ENCODE measurements around the gene CISD1.

CISD1 gene

GRCh38 chr10:58266003-58266825 is 2.7 kb upstream of the CISD1 start:
- DNase-seq = peak; percentile 59

GRCh38 chr10:58266826-58267712 is 1.9 kb upstream of the CISD1 start:
- peak; percentile 40 for DNase-seq

DNA sequence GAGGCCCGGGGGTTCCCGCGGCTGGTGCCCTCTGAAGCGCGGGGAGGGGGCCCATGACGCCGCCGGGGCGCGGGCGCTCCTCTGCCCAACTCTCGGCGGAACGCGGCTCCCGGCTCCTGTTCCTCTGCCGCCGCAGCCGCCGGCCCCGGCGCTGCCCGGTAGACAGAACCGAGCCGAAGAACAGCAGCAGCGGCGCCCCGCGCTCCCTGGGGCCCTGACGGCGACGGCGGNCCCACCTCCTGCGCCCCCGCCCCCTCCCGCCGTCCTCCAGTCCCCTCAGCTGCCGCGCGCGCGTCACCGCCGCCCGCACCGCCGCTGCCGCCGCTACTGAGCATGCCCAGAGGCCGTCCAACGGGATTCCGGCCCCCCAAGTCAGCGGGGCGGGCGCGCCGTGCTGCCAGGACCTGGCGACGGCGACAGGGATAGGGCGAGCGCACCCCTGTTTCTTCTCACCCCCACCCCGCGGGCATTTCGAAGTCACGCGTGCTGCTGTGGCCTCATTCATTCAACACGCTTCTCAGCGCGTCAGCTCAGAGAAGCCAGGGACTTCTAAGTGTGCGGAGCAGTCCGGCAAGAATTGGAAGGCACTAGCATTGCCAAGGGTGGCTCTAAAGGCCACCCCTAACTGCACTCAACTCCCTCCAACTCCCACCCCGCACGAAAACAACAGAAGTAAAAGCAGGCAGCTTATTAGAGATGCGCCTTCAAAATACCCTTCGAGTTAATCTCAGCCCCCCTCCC is 1.1 kb upstream of the CISD1 start, which contains the start of gene IPMK:
Gene IPMK (minus strand): TSS at position 182 of the 741 bp plus-strand sequence. CDS start 283 bp downstream, outside the sequence.
- peak; percentile 96 for DNase-seq

- DNase-seq = no peak
Measured at GRCh38 chr10:58268454-58268945, 462 bp upstream of the CISD1 start.

DNA sequence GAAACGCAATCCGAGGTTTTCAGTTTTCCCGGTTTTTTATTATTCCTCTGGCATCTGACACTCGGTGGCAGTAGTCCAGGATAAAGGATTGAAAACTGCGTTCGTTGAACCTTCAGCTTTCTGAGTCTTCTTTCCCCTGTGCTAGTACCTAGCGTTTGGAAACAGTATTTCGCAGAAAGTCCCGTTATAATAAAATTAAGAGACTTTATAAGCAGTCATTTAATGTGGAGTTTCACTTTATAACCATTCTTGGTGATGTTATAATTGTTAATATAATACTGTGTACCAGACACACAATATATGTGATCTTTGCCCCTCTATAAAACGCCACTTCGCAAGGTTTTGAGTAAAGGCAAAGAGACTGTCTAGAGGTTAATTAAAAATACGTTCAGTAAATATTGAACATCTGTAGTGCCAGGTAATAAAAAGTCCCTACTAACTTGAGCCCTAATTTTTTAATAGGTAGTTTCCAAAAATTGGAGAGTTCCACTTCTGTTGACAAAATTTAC is 874 bp downstream of the CISD1 start:
- DNase-seq = no peak

DNA sequence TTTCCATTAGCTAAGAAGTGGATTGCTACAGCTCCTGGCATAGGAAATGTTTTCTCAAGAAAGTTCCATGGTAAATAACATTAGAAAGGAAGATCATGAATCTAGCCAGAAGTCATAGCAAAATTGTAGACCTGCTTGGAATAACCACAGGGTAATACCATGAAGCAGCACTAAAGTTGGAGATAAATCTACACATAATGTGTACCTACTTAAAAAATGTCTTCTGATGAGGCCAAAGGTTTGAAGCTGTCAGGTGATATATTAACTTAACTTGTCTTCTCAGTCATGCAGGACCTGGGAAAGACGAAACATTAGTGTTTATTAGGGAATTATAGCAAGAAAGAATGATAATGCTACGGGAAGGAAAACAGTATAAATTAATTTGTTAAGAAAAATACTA is 6.3 kb downstream of the CISD1 start:
- DNase-seq = no peak

GRCh38 chr10:58275908-58276307 is 6.9 kb downstream of the CISD1 start:
- DNase-seq = no peak

DNA sequence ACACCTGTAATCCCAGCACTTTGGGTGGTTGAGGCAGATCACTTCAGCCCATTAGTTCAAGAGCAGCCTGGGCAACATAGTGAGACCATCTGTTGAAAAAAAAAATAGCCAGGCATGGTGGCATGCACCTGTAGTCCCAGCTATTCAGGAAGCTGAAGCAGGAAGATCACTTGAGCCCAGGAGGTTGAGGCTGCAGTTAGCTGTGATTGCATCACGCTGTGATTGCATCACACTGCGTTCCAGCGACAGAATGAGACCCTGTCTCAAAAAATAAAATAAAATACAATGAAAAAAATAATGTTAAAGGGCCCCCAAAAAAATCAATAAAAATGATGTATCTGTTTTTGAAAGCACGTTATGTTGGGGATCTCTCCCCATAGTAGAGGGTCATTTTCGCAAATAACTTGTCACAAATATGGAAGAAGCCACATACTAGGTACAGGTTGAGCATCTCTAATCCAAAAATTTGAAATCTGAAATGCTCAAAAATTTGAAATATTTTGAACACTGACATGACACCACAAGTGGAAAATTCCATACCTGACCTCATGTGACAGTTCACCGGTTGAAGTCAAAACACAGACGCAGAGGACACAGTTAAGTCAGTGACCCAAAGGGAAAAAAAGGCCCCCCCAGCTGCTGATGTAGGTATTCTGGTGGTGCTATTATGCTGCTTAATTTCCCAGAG is 9.5 kb downstream of the CISD1 start:
- no peak for DNase-seq

DNA sequence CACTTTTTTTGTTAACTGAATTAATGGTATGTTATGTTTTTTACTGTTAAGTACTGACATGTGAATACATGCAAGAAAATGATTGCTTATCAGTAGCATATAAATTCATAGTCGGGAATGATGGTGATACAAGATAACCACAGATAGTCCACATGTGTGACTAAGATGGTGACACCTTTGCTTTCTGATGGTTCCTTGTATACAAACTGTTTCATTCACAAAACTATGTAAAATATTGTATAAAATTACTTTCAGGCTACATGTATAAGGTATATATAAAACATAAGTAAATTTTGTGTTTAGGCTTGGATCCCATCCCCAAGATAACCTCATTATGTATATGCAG is 10.0 kb downstream of the CISD1 start:
- DNase-seq = no peak

- DNase-seq = no peak
Measured at GRCh38 chr10:58280477-58280876, 11.5 kb downstream of the CISD1 start.

DNA sequence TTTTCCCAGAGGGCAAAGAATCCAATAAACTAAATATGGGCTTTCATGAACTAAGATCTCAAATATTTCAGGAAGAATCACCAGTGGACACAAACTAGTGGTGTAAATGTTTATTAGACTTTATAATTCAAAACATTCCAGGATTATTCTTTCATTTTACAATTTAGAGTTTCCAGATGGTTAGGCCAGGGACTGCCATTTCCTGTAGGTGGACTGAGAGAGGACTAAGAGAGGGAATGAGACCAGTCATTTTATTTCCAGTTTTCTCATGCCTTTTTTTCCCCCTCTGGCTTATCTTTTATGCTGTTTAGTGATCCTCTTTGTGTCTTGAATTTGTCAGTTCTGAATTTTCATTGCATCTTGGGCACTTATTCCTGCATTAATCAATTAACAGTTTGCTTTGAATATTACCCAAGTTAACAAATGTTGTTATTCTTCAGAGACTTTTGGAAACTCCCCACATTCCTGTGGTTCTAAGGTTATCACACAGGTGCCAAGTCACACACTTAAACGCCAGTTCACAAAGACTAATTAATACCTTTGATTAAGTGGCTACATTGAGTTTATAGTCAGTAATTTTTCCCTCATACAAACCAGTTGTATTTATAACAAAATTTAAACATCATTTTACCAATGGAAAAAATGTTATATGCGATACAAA is 12.3 kb downstream of the CISD1 start:
- DNase-seq = no peak

- DNase-seq = peak; percentile 32
Measured at GRCh38 chr10:58282615-58283014, 13.7 kb downstream of the CISD1 start.

DNA sequence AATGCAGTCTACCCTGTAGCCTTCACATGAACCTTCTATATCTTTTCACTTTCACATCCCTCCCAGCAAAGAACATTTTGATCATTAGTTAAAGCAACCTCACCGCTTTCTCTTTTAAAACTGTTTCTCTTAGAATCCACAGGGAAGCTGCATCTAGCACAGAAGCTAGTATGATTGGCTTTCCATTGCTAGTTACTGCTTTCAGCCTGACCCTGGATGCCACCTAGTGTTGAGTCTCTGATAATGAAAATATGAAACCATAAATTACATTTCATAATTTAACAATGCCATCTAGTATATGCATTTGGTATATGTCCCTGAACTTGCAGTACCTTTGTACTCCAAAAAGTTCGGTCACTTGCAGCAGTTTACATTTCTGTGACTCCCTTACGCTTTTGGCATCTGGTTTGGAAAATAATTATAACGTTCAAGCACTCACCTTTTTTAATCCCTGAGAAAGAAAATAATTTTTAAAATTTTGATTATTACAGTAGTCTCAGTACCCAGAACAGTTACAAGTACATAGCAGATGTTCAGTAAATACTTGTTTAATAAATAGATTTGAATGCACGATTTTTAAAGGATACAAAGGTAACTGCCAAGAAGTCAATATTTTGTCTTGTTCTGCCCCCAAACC is 22.7 kb downstream of the CISD1 start:
- peak; percentile 63 for DNase-seq

DNA sequence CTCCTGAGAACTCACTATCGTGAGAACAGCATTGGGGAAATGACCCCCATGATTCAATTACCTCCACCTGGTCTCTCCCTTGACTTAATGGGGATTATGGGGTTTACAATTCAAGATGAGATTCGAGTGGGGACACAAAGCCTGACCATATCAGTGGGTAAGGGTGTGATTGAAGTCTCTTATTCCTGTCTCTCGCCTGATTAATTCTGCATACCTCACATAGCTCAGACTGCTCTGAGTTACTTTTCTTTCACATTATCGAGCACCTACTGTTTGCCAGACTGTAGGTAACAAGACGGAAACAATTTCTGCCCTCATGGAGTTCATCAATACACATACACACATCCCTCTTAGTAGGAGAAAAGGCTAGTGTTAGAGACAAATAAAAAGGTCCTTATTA is 25.0 kb downstream of the CISD1 start:
- no peak for DNase-seq

DNA sequence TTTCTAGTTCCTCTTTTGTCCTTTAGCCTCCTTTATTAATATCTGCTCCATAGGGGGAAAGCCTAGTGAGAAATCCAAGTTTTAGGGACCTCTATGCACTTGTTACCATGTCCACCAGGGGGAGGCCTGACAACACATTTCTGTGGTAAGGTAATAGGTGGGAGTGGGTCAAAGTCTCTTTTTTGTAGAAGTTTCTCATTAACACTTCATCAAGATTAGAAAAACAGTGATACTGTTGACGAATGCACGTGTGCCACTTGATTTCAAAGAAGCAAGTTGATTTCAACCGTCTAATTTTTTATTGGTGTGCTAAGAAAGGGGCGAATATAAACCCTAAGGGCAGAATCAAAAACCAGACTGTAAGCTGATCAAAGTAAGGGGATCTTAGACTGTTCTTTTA is 30.6 kb downstream of the CISD1 start:
- peak; percentile 43 for DNase-seq

DNA sequence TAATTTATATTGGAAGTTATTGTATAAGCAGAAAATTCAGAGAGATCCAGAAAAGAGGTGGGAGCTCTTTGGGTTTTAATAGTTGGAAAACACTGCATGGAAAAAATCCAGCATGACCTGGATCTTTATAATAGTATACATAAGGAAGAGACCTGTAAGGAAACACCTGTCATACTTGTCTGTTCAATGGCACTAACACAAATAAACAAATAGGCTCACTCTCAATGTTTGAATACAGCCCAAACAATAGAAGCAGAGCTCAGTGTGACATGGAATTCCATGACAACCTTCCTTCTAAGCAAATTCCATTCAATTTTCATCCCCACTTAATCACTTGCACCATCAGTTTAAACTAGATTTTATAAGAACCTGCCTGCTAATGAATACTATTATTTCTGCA is 31.7 kb downstream of the CISD1 start:
- no peak for DNase-seq

GRCh38 chr10:58302254-58302653 is 33.3 kb downstream of the CISD1 start:
- no peak for DNase-seq

- DNase-seq = no peak
Measured at GRCh38 chr10:58304099-58304633, 35.2 kb downstream of the CISD1 start.

GRCh38 chr10:58305821-58306220 is 36.9 kb downstream of the CISD1 start:
- no peak for DNase-seq

GRCh38 chr10:58307676-58308075 is 38.7 kb downstream of the CISD1 start:
- no peak for DNase-seq

- no peak for DNase-seq
Measured at GRCh38 chr10:58311026-58311425, 42.1 kb downstream of the CISD1 start.

Measured in CD4-positive, alpha-beta T cell treated with Interleukin-4 for 4 hours (primary cell).